SW480 (cell line): ENCODE data around the gene USP9X.
"Not testable (repeated sequence)": the region's sequence is repeated elsewhere in the genome, so short reads cannot be mapped to it uniquely, and the experiment has no call there.

Experiments
- DNase-seq: peaks from one replicate; pipeline ENCODE4 v3.0.0-alpha.2; 2016; ENCODE audit warnings: low spot score

The USP9X gene

GRCh38 chrX:41198410-41198809, 113.2 kb downstream of the USP9X start:
- DNase-seq, result no peak

- no peak for DNase-seq
These were observed 115.5 kb downstream of the USP9X start for GRCh38 chrX:41200785-41201184.

- DNase-seq, result no peak
These were observed 124.6 kb downstream of the USP9X start for GRCh38 chrX:41209853-41210252.

GRCh38 chrX:41224605-41225004, 139.4 kb downstream of the USP9X start:
- no peak for DNase-seq

DNA sequence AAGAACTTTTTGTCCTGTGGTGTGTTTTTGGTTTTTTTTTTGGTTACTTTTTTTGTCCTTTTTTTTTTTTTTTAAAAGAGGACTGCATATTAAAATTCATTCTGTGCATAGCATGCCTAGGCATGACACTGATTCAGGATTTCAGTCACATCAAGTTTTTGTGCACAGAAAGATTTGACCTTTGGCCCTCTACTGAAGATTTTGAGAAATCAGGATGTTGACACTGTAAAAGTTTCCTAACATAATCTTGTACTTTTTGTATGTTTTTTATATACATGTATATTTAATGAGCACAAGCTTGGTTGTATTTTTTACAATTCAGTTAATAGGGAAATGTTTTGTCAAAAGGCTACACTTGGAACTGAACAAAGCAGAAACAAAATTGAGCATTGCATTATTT, 148.7 kb downstream of the USP9X start:
- no peak for DNase-seq

- DNase-seq, result not testable (repeated sequence)
These were observed 149.2 kb downstream of the USP9X start for GRCh38 chrX:41234471-41234870.

DNA sequence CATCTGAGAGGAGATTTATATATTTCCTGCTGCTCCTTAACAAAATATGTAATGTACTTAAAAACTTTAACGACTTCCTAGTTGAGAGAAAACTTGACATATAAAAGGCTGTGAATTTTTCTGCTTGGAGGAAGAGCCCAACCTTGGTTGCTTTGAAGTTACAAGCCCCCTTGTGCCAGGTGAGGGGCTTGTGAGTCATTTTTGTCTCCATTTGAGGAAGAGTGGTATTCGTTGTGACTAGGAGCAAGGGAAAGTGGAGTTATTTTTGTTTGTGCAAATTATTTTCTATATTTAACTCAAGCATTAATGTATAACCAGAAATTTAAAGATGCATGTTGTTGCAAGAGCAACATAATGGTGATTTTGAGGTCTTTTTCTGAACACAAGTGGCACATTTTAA, 149.7 kb downstream of the USP9X start:
- DNase-seq, result no peak

DNA sequence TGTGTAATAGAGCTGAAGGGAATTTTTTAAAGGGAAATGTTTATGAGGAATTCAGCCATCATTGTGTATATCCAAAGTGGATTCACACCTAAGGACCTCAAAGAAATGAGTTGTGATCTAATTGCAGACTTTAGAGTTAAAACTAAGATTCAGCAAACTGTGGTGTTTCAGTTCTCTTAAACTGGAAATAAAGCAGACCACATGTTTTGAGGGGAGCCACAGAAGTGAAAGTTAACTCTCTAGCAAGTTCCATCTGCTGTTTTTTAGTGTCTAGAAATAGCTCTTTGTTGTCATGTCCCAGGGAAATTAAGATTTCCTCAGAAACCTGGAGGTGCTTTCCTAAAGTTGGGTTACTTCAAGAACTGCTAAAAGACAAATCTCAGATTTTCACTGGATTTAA, 151.4 kb downstream of the USP9X start:
- no peak for DNase-seq

- DNase-seq, result no peak
These were observed 155.3 kb downstream of the USP9X start for GRCh38 chrX:41240509-41240908.

DNA sequence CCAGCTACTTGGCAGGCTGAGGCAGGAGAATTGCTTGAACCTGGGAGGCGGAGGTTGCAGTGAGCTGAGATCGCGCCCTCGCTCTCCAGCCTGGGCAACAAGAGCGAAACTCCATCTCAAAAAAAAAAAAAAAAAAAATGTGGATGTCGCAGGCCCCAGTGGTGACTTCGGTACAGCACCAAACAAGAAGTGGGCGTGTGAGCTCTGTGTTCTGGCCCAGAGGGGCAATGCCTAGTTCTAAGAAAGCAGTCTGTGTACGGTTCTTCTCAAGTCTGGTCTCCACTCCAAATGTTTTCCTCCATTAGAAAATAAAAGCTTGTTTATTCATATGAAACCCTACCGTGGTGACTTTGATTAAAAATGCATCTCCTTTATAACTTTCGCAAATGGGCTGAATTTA, 156.7 kb downstream of the USP9X start:
- DNase-seq, result no peak

DNA sequence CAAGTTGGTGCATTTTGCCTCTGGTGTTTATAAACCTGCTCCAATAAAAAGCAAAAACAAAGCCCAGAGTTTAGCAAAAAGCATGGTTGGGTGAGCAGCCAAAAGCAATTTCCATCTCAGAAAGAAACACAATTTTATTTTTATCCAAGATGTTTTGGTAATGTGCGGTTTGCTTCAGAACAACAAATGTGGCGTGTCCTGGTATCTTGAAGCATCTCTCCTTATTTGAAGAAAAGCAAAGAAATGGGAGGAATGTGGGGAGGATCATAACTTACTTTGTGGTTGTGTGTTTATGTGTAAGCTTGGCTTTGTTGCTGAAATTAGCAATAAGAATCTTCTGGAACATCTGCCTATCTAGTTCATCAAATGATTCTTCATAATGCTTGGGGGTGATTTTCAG, 160.4 kb downstream of the USP9X start:
- DNase-seq, result no peak

- no peak for DNase-seq
These were observed 165.6 kb downstream of the USP9X start for GRCh38 chrX:41250867-41251266.

DNA sequence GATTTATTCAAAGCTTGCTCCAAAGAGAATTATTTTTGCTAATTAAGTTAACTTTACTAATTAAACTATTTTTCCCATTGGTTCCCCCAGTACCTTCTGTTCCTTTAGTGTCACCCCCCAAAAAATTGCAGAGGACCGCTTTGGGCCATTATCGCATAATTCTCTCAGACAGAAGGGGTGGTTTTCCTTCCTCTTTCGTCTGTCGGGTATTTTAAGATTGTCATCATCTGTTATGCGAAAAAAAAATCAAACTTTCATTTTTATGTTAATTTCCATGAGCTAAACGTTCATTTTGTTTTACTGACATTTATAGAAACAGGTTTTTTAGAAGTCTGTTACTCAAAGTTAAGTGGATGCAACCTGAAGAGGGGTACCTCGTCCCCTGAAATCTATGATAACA, 172.6 kb downstream of the USP9X start:
- DNase-seq, result no peak

DNA sequence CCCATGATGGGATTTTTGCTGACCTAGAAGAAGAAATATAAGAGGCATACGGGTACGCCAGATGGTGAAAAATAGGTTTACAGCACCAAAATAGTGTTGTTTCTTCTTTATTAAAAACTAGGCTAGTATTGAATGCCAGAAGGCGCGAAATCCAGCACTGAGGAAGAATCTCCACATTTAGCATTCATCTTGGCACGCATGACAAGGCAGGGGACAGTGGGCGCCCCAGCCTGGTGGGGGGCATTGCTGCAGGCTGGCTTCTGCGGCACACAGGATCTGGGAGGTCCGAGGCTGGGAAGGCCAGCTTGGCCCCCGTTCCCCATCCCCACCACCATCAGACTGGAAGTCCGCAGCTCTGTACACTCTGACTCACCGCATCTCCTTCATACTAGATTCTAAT, 173.0 kb downstream of the USP9X start:
- DNase-seq, result no peak

DNA sequence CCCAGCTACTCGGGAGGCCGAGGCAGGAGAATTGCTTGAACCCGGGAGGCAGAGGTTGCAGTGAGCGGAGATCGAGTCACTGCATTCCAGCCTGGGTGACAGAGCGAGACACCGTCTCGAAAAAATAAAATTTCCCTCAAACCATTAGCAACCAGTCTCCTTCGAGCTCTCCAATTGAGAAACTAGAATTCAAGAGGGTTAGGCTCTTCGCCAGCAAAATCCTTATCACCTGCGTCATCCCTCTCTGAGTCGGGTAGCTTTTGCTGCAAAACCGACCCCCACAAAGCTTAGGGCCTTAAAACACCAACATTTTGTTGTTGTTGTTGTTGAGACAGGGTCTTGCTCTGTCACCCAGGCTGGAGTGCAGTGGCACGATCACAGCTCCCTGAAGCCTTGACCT, 173.6 kb downstream of the USP9X start:
- no peak for DNase-seq

DNA sequence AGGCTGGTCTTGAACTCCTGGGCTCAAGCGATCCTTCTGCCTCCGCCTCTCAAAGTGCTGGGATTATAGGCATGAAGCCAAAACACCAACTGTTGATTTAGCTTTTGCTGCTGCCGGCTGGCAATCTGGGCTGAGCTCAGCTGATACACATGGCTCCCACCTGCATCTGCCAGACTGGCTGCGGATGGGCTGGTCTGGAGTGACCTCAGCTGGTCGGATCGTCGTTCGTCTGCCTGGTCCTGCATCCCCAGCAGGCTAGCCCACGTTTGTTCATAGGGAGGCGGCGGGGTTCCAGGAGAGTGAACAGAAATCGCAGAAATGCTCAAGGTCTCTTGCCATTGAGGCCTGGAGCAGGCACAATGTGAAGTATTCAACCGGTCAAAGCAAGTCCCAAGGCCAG, 174.3 kb downstream of the USP9X start:
- no peak for DNase-seq

DNA sequence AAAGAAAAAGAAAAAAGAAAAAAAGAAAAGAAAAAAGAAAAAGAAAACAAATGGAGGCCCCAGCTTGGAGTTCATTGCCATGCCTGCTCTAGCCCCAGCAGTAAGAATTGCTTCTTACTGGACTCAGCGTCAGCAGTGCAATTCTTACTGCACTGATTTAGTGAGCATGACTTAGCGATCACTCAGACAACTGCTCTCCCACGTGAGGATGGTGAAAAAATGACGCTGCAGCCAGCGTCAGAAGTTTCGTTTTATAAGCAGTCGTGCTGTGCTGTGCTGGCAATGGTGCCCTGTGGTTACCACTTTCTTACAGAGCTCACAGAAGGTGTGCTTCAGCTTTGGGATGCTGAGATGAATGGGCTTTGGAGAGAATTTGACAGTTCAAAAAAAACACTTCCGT, 180.4 kb downstream of the USP9X start:
- DNase-seq, result no peak

DNA sequence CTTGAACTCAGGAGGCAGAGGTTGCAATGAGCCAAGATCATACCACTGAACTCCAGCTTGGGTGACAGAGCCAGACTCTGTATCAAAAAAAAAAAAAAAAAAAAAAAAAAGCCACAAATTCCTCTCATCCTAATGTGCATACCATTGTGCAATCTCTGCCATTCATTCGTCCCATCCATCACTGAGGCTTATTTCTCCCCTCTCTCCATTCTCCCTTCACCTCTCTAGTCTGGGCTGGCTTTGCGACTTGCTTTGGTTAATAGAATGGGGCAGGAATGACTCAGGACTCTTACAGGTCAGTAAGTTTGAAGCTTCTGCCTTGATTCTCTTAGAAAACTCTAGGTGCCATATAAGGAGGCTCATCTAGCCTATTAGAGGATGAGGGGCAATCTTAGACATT, 188.4 kb downstream of the USP9X start:
- peak; percentile 18 for DNase-seq

GRCh38 chrX:41275661-41276609, 190.7 kb downstream of the USP9X start:
- peak; percentile 66 for DNase-seq

DNA sequence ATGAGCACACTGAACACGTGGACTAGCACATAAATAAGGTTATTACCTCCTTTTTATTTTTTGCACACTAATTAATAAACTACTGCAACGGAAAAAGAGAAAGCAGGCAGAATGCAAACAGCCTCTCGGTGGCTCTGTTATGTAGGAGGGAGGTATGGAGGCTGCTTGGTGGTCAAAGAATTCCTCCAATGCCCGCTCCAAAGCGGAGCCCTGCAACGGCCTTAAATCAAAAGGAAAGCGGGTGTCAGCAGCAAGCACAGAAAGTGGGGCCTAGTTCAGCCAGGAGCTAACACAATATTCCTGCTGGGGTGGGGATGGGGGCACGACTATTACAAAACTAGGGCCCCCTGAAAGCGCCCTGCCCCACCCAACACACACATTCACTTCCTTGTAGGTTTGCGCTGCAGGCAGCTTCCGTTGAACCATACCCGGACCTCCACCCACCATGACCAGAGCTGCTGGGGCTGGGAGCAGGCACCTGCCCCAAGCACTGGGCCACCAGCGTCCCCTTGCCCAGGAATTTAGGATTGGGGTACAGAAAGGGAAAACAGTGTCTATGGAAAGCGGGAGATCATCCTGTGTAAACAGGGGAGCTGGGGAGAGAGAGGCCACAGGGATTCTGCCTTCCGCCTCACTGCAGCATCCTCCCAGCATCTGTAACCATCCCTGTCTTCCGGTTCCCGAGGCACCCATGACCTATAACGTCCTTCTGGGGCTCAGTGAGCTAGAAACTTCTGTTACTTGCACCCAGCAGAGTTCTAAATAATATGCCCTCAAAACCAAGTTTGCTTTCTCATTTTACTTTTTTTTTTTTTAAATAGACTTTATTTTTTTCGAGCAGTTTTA, 191.6 kb downstream of the USP9X start:
- no peak for DNase-seq

GRCh38 chrX:41282307-41282706, 197.1 kb downstream of the USP9X start:
- DNase-seq, result not testable (repeated sequence)

GRCh38 chrX:41285928-41286327, 200.7 kb downstream of the USP9X start:
- not testable (repeated sequence) for DNase-seq
